Right atrium auricular region (tissue), 2 donors: ENCODE data around the gene MED9. TPM values are rescaled to one million over a fixed set of nuclear protein-coding genes. Genes with fewer than 3 reads are reported as not detected.

Experiments used
- DNase-seq: peaks from one replicate; pipeline ENCODE4 v3.0.0-alpha.2; 2019; ENCODE audit warnings: low spot score
- H3K27ac ChIP-seq, 2 donors: fragments of 200-600 bp; sonication (generic); 1 replicate in 1 of 2; 2 replicates in 1 of 2; pipeline ENCODE4 v1.5.1; 2016 to 2019
- H3K27me3 ChIP-seq, 2 donors: fragments of 200-600 bp; sonication (generic); one replicate each; pipeline versions ENCODE4 v1.5.1 to v1.6.0; 2017 to 2019
- H3K36me3 ChIP-seq: fragments of 200-600 bp; sonication (generic); one replicate; pipeline ENCODE4 v1.5.1; 2016
- H3K4me1 ChIP-seq, 2 donors: fragments of 200-600 bp; sonication (generic); one replicate each; pipeline versions ENCODE4 v1.5.1 to v1.6.0; 2017 to 2019
- H3K4me3 ChIP-seq, 2 donors: fragments of 200-600 bp; sonication (generic); 1 replicate in 1 of 2; 2 replicates in 1 of 2; pipeline ENCODE4 v1.5.1; 2017 to 2019; ENCODE audit warnings: mild to moderate bottlenecking in 1 of 2, moderate library complexity in 1 of 2
- H3K9me3 ChIP-seq, 2 donors: fragments of 200-600 bp; sonication (generic); one replicate each; pipeline ENCODE4 v1.5.1; 2019
- CTCF ChIP-seq, 2 donors: fragments of 200-600 bp; sonication (generic); IDR thresholded peaks; one replicate each; pipeline ENCODE4 v1.5.1; 2019; ENCODE audit warnings: antibody characterized with exemption in 2 of 2
- total RNA-seq, 2 donors: library from RNA; depleted of rRNA; stranded (reverse); fragments of >200 nt; gene quantifications; one replicate each; pipeline ENCODE4 v1.1.0, GENCODE V29; 2016

MED9 gene
- total RNA-seq, 2 donors from 2014 or later = 36.7 to 41.0 TPM

GRCh38 chr17:17492085-17492484 is 15.3 kb downstream of the MED9 start:
- H3K36me3 ChIP-seq = peaks cover 36% of the 10 kb centered on the region
- DNase-seq = no peak
- H3K4me1 ChIP-seq = peaks cover 0 to 44% of the 10 kb centered on the region in 2 donors
- H3K27ac ChIP-seq = peak overlapping the region; percentile 95 to 96
- H3K9me3 ChIP-seq = no peaks in the 10 kb centered on the region
- H3K27me3 ChIP-seq = no peaks in the 10 kb centered on the region
- TF ChIP-seq CTCF (IDR thresholded peaks at IDR 0.05) = no peak
- no peak overlapping the region for H3K4me3 ChIP-seq

- no peaks in the 10 kb centered on the region for H3K27me3 ChIP-seq
- peaks cover 0 to 48% of the 10 kb centered on the region in 2 donors for H3K4me1 ChIP-seq
- H3K4me3 ChIP-seq = no peak overlapping the region
- DNase-seq = no peak
- H3K36me3 ChIP-seq = peaks cover 32% of the 10 kb centered on the region
- H3K27ac ChIP-seq = peak overlapping the region; percentile 95 to 96
- no peak for TF ChIP-seq CTCF (IDR thresholded peaks at IDR 0.05)
- H3K9me3 ChIP-seq = no peaks in the 10 kb centered on the region
Observed at GRCh38 chr17:17492571-17492970, 15.8 kb downstream of the MED9 start.

- no peaks in the 10 kb centered on the region for H3K27me3 ChIP-seq
- TF ChIP-seq CTCF (IDR thresholded peaks at IDR 0.05) = no peak
- peaks cover 23% of the 10 kb centered on the region for H3K36me3 ChIP-seq
- peak overlapping the region; percentile 15 to 69 for H3K4me3 ChIP-seq
- DNase-seq = no peak
- H3K4me1 ChIP-seq = peaks cover 0 to 48% of the 10 kb centered on the region in 2 donors
- H3K27ac ChIP-seq = peak overlapping the region; percentile 95 to 96
- no peaks in the 10 kb centered on the region for H3K9me3 ChIP-seq
Observed at GRCh38 chr17:17493249-17493985, 16.6 kb downstream of the MED9 start.

GRCh38 chr17:17493986-17494466 is 17.2 kb downstream of the MED9 start:
- peaks cover 0 to 48% of the 10 kb centered on the region in 2 donors for H3K4me1 ChIP-seq
- no peak for DNase-seq
- H3K4me3 ChIP-seq = peak overlapping the region; percentile 69 to 81

GRCh38 chr17:17494499-17494869 is 17.7 kb downstream of the MED9 start:
- Histone ChIP-seq H3K27ac (peak overlapping the region; percentile 95 to 96), H3K9me3 (no peaks in the 10 kb centered on the region), H3K4me1 (peaks cover 0 to 48% of the 10 kb centered on the region in 2 donors), H3K36me3 (peaks cover 20% of the 10 kb centered on the region), H3K4me3 (peak overlapping the region; percentile 69 to 81), H3K27me3 (no peaks in the 10 kb centered on the region)
- no peak for DNase-seq
- no peak for TF ChIP-seq CTCF (IDR thresholded peaks at IDR 0.05)

More at GRCh38 chr17:17493986-17494466, 17.2 kb downstream of the MED9 start:
- H3K27ac ChIP-seq = peak overlapping the region; percentile 95 to 96
- H3K36me3 ChIP-seq = peaks cover 20% of the 10 kb centered on the region
- no peaks in the 10 kb centered on the region for H3K27me3 ChIP-seq
- no peaks in the 10 kb centered on the region for H3K9me3 ChIP-seq
- TF ChIP-seq CTCF (IDR thresholded peaks at IDR 0.05) = no peak
